NCI-H1092 treated with DMSO at 0.1 percent for 48 hours (cell line): ENCODE results near the gene MDGA2.
"Not testable (repeated sequence)": the region's sequence is repeated elsewhere in the genome, so short reads cannot be mapped to it uniquely, and the experiment has no call there.

Experiments used
- DNase-seq: peaks from one replicate; lab custom pipeline; 2025; lab: John Stamatoyannopoulos, UW

The MDGA2 gene

DNA sequence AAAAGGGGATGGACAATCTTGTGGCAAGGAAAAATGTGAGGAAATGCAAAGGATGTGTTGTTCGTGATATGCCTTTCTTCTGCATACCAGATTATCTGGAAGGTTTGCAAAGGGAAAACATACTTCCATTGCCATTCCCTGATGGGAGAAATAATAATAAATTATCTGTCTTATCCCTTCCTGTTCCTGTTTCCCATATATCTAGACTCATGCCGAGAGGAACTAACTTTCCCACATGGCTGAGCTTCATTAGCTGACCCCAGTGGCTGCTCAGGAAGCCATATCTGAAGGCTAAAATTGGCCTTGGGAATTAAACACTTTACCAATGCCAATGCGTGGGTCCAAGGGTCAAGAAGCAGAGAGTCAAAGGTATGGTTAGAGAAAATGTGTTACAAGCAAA is 439.8 kb downstream of the MDGA2 start:
- DNase-seq: no peak

DNA sequence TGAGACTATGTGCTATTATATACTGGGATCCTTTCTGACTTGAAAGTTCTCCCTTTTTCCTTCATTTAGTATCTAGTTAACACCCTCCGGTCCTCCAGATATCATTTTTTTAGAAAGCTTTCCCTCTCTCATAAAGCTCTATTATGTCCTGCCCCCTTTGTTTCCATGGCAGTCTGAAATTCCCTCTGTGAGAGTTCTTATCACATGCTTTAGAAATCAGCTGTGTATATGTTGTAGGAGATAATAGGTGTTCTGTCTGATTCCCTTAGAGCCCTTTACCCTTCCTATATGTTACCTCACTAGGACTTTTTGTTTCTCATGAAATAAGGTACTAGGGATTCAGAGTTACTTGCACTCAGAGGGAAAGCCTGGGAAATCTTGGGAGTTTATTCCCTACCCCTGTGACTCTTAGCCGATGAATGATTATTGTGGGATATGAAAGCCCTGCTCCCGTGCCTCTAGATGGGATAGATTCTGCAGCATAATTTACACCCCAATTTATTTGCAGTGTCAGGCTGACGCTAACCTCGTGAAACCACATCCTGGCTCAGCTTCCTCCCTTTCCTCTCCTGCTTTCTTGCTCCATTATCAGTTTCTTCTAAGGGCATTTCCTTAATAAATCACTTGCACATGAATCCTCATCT is 448.4 kb downstream of the MDGA2 start:
- no peak for DNase-seq

DNA sequence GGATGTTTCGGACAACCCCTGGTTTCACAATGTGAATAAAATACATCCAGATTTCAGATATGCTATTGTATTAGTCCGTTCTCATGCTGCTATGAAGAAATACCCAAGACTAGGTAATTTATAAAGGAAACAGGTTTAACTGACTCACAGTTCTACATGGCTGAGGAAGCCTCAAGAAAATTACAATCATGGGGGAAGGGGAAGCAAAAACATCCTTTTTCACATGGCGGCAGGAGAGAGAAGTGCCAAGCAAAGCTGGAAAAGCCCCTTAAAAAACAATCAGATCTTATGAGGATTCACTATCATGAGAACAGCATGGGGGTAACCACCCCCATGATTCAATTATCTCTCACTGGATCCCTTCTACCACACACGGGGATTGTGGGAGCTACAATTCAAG is 451.7 kb downstream of the MDGA2 start:
- DNase-seq: no peak

DNA sequence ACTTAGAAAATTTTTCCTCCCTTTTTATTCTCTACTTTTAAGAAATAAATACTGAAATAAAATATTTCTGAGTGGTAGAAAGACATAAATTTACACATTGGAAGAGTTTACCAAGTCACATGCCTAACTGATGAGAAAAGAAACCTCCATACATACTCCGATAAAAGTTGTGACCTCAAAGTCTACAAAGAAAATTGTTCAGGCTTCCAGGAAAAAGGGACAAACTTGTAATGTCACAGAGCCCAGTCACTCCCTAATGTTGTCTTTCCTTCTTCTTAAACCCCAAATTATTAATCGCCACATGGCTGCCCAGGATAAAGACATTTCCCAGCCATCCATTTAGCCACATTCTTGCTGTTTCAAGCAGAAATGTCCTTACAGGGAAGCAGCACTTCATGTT is 455.3 kb downstream of the MDGA2 start:
- DNase-seq: no peak

DNA sequence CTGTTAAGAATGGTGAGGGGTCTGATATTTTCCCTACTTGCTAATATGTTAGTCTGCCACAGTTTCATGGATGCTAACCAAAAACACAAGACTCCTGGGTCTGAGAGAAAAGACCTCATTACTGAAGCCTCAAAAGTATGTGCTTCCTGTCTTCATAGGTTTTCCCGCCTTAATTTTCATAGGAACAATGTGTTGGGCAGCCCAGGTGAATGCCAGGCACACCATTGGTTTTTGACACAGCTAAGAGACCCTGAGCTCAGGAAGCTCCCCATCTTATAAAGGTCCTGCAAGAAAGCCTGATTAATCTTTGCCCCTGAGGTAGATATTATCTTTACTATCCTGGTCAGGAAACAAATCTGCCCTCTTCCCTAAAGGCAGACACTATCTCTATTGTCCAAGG is 464.1 kb downstream of the MDGA2 start:
- no peak for DNase-seq

DNA sequence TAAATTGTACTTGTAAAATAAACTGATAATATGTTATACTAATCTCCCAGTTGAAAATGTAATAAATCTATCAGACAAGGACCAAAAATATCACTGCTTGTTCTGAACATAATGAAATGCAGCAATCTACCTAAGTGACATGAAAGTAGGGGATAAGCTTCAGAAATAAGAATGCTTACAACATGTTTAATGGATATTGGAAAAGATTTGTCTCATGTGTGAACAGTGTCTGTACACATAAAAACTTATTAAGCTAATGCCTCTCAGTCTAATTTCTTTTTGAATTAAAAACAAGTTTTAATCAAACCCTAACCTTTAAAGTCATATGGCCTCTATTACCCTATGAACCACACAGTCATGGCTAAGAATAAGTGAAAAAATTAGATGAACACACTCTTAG is 465.3 kb downstream of the MDGA2 start:
- no peak for DNase-seq

DNA sequence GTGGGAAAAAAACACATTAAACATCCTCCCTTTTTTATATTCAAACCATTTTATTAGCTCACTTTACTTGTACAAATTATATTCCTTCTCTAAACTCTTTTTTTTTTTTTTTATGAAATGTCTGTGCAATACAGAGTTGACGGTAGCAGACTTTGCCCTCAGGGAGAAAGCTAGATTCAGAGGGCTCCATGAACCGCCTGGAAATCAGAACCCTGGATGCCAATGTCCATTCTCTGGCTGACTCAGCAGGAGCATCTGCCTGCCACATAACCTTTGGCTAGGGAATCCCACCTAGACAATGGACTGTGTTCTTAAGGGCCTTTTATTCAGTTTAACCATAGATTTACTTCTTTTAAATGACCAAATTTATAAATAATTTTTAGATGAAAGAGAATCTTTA is 467.0 kb downstream of the MDGA2 start:
- no peak for DNase-seq

DNA sequence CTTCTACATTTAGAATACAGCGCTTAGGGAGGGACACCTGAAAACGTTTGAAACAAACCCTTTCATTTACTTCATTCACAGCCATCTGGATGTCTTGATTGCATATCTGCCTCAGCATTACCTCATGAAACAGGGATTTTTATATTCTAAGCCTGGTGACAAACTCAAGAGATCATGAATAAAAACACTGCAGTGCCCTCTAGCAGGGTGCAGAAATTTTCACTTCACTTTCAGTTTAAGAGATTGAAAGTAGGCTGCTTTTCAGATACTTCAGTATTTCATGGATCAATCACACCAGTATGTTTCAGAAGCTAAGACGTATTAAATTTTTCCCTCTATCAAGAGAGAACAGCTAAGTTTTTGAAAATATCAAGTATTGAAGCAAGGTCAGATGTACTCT is 467.8 kb downstream of the MDGA2 start:
- no peak for DNase-seq

DNA sequence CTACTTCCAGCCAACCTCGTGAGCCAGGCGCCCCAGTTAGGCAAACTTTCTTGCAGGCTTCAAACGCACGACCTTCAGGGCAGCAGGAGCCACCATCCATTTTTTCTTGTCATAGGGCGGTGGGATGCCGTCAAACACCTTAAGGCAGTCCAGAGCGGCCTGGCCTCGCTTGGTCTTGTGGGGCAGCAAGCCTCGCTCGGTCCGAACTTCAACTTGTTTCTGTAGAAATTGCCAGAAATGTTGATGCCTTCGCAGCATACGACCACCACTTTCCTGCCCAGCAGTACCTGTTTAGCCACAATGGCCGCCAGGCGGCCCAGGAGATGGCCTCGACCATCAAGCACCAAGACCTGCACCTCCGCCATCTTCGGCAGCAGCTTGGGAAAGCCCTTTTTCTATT is 474.7 kb downstream of the MDGA2 start:
- DNase-seq: no peak

DNA sequence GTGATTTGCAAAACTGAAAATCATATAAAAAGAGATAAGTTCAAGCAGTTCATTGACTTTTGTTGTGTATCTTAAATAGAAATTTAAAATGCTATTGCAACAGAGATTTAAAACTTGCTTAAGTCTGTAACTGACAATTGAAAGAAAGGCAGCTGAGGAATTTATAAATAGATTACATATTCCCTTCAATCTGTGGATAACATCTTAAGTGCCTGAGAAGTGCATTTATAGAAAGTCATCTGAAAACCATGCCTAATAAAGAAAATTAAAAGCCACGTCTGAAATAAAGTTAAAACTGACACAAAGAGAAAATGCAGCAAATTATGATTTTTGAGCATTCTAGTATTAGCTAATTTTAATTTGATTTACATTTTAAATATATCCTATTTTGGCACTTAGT is 479.8 kb downstream of the MDGA2 start:
- no peak for DNase-seq

DNA sequence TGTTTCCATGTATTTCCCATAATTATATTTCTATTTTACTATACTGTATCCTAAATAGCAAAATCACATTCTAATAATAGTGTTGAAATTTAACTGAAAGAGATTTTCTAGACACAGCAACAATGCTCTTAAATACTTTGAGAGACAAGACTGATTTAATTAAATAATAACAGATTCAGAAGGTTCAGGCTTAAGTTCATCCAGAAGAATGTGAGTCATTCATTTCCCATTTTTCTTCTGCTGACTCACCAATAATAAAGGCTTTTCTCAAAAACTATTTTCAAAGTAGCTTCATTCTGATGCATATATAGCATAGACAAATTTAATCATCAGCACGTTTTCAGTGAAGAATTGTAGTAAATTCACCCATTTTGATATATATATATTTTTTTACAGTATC is 481.4 kb downstream of the MDGA2 start:
- DNase-seq: no peak

DNA sequence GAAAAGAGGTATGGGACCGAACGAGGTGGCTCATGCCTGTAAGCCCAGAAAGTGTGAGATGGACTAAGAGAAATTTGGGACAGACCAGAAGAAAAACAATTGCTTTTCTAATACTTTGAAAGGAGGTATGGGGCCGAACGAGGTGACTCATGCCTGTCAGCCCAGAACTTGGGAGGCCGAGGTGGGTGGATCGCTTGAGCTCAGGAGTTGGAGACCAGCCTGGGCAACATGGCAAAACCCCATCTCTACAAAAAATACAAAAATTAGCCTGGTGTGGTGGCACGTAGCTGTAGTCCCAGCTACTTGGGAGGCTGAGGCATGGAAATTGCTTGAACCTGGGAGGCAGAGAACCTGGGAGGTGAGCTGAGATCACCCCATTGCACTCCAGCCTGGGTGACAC is 483.2 kb downstream of the MDGA2 start:
- not testable (repeated sequence) for DNase-seq

DNA sequence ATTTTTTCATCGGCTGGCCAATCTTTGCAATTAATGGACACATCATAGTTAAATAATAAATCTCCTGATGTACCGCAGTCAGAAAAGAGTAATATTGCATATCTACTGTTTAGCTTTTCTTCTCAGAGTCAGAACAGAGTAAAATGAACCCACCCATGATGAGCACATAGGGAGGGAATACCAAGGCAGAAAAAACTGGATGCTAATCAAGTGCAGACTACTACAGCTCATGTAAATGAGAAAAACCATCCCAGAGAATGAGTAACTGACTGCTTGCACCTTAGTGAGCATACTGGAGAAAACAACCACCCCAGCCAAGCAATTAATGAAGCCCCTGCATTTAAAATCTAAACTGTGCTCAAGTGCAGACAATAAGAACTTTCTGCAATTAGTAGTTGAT is 483.7 kb downstream of the MDGA2 start:
- DNase-seq: no peak

DNA sequence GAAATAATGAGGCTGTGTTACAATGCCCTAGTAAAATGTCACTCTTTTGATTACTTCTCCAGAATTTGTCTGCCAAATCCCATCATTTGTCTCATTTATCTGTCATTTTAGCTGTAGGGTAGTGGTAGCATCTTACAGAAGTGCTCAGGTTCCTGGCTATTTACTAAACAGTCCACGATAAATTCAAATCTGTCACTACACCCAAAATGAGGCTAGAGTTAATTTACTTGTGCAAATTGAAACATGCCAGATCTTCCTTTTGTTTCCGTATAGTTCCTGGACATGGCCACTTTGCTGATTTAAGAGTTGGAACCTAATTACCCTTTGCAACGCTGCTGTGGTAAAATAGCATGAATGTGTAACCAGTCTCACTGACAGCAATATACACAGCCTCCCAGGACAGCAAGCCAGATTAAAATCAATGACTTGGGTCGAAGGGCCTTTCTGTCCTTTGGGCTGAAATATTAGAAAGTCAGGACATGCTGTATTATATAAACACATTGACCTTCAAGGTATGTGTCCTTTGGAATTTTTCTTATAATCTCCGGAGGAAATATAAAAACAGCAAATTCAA is 485.4 kb downstream of the MDGA2 start:
- DNase-seq: no peak

DNA sequence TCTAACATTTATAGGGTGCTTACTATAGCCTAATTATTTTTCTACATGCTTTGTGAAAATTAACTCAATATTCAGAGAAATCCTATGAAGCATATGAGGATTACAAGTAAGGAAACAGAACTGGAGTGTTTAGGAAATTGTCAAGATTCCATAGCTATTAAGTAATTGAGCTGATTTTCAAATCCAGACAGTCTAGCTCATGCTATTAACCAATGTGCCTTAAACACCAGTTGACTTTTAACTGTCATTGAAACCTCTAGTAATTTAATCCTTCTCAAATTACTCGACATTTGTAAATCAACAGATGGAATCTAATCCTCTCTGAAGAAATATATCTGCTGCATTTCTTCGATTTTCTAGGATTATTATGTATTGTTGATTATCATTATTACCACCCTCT is 488.9 kb downstream of the MDGA2 start:
- no peak for DNase-seq

DNA sequence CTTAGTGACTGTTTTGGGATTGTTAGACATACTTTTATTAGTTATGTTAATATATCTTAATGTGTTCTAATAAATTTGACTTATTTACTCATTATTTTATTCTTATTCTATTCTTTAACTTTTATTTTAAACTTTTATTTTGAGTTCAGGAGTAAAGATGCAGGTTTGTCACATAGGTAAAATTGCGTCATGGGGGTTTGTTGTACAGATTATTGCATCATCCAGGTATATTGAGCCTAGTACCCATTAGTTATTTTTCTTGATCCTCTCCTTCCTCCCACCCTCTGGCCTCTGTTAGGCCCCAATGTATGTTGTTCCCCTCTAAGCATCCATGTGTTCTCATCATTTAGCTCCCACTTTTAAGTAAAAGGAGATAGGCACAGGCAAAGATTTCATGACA is 495.5 kb downstream of the MDGA2 start:
- DNase-seq: no peak

DNA sequence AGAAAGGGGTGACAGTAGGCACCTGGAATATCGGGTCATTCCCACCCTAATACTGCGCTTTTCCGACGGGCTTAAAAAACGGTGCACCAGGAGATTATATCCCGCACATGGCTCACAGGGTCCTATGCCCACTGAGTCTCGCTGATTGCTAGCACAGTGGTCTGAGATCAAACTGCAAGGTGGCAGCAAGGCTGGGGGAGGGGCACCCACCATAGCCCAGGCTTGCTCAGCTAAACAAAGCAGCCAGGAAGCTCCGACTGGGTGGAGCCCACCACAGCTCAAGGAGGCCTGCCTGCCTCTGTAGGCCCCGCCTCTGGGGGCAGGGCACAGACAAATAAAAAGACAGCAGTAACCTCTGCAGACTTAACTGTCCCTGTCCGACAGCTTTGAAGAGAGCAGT is 503.5 kb downstream of the MDGA2 start:
- not testable (repeated sequence) for DNase-seq

DNA sequence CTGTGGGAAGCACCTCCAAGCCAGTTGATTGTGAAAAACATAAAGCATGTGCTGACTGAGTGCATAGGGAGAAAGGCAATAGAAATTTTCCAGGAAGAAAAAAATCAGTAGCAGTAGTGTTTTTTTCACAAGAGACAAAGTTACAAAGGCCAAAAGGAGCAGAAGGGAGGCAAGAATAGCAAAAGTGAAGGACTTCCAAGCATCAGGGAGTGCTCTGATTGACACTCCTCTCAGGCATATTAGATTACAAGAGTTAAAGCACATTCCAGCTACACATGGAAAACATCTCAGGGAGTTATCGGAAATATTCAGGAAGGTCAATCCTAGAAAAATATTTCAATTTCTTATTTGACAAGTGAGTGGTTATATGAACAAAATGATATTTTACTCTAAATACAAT is 508.0 kb downstream of the MDGA2 start:
- DNase-seq: no peak

DNA sequence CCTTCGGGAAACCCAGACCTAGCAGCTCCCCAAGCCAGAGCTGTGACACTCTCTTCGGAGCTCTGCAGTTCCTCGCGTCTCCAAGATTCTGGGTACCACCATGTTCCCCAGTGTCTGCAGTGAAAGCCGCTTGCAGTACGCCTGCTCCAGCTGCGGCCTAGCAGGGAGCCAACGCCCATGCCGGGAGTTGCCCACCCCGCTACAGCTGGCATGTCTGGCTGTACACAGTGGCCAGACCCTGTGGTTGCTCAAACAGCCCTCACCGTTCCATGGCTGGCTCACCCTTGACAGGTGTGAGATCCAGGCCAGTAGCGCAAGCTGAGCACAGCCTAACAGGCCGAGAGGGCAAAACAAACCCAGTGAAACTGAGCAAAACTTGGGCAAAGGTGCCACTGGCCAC is 520.0 kb downstream of the MDGA2 start:
- no peak for DNase-seq

DNA sequence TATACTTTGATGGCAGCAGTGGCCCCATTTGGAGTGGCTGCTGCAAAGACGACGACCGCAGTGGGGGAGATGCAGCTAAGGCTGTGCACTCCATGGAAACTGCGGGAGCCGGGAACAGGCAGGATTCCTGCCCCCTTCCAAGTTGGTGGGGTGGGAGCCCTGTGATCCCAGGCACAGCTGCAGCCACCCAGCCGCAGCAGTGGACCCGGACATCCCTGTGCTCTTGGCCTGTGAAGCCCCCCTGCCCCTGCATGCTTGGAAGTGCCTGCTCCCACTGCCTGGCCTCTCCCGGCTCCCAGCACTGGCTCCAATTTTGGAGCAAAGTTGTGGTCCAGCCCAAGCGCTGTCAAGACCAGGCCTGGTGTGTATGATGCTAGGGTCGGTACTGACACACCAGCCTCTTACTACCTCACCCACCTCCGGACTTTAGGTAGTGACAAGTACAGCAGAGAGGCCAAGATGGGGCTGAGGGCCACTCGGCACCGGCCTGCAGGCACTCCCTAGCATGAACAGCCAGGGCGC is 521.1 kb downstream of the MDGA2 start:
- DNase-seq: no peak

DNA sequence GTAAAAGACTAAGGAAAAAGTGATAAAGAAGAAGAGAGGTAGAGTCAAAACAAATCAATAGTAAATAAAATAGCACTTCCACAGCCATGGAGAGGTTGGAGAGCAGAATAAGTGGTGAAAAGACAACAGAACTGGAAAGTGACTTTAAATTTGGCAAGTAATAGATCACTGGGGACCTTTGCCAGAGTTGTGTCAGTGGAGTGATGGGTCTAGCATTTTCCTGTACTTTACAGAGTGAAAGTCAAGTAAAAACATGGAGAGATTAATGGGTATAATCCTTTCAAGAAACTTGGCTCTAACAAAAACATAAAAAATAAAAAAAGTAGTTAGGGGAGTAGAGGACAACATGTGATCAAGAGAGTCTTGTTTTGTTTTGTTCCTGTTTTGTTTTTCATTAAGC is 521.7 kb downstream of the MDGA2 start:
- DNase-seq: no peak

DNA sequence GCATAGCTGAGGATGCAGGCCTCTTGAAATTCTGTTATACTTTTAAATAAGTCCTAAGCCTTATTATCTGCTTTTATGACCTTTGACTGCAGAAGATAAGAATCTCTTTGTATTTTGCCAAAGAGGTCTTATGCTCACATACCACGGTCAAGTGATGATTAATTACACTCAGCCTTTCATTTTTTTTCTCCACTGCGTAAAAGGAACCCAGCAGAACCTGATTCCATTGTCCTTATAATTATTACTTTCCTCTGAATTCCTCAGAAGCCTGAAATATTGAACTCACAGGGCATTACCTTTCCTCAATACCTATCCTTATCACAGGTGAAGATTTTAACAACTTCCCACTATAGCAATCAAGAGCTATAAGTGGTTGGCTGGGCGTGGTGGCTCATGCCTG is 525.1 kb downstream of the MDGA2 start:
- DNase-seq: no peak

DNA sequence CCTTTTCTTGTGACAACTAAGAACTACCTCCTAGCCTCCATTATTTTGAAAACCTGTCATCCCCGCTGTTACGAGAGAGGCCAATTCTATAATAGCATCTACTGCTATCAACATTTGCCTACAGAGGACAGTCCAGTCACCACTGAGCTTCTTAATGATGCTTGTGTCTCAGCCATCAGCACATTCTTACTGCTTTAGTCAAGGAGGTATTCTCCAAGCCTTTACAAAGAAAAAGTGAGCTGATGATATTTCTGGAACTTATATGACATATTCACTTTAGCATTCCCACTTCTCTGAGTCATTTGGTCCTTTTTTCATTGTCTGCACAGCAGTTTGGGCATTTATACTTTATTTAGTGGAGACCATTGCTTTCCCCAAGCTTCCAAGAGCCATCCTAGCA is 526.1 kb downstream of the MDGA2 start:
- DNase-seq: no peak

DNA sequence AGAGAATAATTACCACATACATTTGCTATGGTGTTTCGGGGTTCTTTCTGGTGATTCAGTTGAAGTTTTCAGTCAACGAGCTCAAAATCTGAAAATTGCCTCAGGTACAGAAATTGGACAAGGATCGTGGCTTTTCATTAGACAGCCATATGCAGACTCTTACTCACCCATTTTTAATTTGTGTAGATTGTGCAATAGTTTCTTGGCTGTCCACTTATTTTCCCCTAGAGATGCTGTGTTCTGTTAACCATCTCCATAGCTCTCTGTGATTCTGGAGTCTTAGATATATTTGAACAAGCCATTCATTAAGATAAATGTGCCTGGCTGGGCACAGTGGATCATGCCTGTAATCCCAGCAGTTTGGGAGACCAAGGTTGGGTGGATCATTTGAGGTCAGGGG is 526.7 kb downstream of the MDGA2 start:
- DNase-seq: no peak
